GM12873 (cell line): ENCODE results near the gene HSPA12B.

ENCODE experiments used
- TF ChIP-seq, protein P1 (sequence below): IDR thresholded peaks from 2 replicates; pipeline ENCODE4 v1.5.1; 2012; ENCODE audit warnings: low read depth, mild to moderate bottlenecking, moderate library complexity, low read length, control low read depth; ENCODE audit not compliant: insufficient read depth; ENCODE audit errors: missing control alignments

The HSPA12B gene

DNA sequence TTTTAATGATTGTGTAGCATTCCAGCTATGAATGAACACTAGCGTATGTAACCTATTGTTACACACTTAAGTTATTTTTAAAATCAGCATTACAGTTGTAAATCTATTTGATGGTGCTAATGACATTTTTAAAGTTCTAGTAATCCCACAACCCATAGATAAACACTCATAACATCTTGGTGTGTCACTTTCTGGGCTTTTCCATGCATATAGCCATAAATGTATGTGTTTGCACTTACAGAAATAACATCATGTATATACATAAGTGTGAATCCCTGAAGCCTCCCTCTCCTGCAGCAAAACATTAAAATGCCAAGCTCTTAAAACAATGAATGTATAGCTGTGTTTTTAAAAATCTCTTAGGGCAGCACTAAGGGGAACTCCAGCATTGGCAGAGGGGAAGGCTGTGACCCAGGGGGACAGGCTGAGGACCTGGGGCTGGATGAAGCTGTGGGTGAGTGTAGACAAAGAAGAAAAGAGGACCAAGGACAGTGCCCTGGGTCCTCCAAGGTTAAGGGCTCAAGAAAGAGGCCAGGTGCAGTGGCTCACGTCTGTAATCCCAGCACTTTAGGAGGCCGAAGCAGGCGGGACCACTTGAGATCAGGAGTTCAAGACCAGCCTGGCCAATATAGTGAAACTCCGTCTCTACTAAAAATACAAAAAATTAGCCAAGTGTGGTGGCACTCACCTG, 55.0 kb downstream of the HSPA12B start:
- TF ChIP-seq, protein P1, sequence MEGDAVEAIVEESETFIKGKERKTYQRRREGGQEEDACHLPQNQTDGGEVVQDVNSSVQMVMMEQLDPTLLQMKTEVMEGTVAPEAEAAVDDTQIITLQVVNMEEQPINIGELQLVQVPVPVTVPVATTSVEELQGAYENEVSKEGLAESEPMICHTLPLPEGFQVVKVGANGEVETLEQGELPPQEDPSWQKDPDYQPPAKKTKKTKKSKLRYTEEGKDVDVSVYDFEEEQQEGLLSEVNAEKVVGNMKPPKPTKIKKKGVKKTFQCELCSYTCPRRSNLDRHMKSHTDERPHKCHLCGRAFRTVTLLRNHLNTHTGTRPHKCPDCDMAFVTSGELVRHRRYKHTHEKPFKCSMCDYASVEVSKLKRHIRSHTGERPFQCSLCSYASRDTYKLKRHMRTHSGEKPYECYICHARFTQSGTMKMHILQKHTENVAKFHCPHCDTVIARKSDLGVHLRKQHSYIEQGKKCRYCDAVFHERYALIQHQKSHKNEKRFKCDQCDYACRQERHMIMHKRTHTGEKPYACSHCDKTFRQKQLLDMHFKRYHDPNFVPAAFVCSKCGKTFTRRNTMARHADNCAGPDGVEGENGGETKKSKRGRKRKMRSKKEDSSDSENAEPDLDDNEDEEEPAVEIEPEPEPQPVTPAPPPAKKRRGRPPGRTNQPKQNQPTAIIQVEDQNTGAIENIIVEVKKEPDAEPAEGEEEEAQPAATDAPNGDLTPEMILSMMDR, result no peak

- TF ChIP-seq, protein P1, result no peak
These were observed 56.2 kb downstream of the HSPA12B start for GRCh38 chr20:3788685-3789155.

GRCh38 chr20:3794701-3795420, 62.4 kb downstream of the HSPA12B start:
- TF ChIP-seq, protein P1, result no peak

DNA sequence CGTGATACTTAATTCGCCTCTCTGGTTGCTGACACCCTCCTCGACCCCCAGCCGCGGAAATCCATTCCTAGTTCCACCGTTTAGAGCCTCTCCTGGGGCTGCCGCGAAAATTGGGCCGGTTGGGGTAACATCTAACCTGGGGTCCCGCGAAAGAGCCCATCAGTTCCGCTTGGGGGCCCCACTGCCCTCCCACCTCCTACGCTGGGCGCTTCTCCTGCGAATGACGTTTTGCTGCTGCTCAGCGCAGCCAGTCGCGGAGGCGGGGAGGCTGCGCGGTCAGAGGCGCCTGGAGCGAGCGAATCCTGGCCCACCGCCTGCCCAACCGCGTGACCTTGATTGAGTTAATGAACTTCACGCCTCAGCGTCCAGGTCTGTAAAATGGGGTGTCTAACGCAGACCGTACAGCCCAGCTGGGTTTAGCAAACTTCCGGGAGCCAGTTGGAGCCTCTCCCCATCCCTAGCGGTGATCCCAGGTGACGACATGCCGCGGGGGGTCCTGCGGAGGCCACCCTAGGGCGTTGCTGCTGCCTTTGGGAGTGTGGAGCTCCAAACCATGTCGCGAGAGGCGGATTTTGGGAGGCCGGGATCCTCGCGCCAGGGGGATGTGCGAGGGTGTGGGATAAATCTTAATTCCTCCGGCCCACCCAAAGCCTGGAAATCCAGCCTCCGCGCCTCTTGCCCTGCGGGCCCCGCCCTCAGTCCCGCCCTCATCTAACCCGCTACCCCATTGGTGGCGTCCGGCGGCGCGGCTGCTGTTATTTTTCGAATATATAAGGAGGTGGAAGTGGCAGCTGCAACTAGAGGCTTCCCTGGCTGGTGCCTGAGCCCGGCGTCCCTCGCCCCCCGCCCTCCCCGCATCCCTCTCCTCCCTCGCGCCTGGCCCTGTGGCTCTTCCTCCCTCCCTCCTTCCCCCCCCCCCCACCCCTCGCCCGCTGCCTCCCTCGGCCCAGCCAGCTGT, 63.3 kb downstream of the HSPA12B start, which contains the start of gene CDC25B:
Gene CDC25B (plus strand): TSS at position 800 of the 958 bp plus-strand sequence. CDS start 222 bp downstream, outside the sequence.
- TF ChIP-seq, protein P1, result peak; percentile 62

- TF ChIP-seq, protein P1, result no peak
These were observed 64.2 kb downstream of the HSPA12B start for GRCh38 chr20:3796477-3797225.

GRCh38 chr20:3797226-3797545, 64.7 kb downstream of the HSPA12B start:
- TF ChIP-seq, protein P1, result no peak
